Stimulated activated CD8-positive, alpha-beta memory T cell treated with anti-CD3 and anti-CD28 coated beads, Interleukin-15, amount 100 ng/mL, for 4 hours (primary cell): ENCODE data around the gene C1QTNF3.
"Not testable (repeated sequence)": the region's sequence is repeated elsewhere in the genome, so short reads cannot be mapped to it uniquely, and the experiment has no call there.

Source experiments
- DNase-seq, 2 donors: peaks; one replicate each; pipeline ENCODE4 v3.0.0-alpha.2; 2020; ENCODE audit warnings: low read depth in 2 of 2

The C1QTNF3 gene

GRCh38 chr5:34022121-34022705 is 20.8 kb downstream of the C1QTNF3 start:
- no peak for DNase-seq

- no peak for DNase-seq
These were observed 21.7 kb downstream of the C1QTNF3 start for GRCh38 chr5:34021334-34021733.

GRCh38 chr5:34020726-34021125 is 22.3 kb downstream of the C1QTNF3 start:
- DNase-seq: no peak

- DNase-seq: no peak
These were observed 25.8 kb downstream of the C1QTNF3 start for GRCh38 chr5:34017254-34017653.

GRCh38 chr5:34016750-34017149 is 26.3 kb downstream of the C1QTNF3 start:
- DNase-seq: no peak

GRCh38 chr5:34016222-34016621 is 26.8 kb downstream of the C1QTNF3 start:
- DNase-seq: no peak

GRCh38 chr5:34015120-34015822 is 27.7 kb downstream of the C1QTNF3 start:
- DNase-seq: no peak

GRCh38 chr5:34014626-34015025 is 28.4 kb downstream of the C1QTNF3 start:
- no peak for DNase-seq

GRCh38 chr5:34013547-34013946 is 29.5 kb downstream of the C1QTNF3 start:
- no peak for DNase-seq

- no peak for DNase-seq
These were observed 30.2 kb downstream of the C1QTNF3 start for GRCh38 chr5:34012791-34013190.

- DNase-seq: no peak
These were observed 31.5 kb downstream of the C1QTNF3 start for GRCh38 chr5:34011536-34011935.

- DNase-seq: not testable (repeated sequence)
These were observed 32.9 kb downstream of the C1QTNF3 start for GRCh38 chr5:34010146-34010545.

GRCh38 chr5:34009610-34010009 is 33.4 kb downstream of the C1QTNF3 start:
- no peak for DNase-seq

- DNase-seq: no peak
These were observed 34.2 kb downstream of the C1QTNF3 start for GRCh38 chr5:34008802-34009201.

GRCh38 chr5:34007621-34008600 is 35.1 kb downstream of the C1QTNF3 start, which contains the start of gene AMACR:
AMACR (minus strand) TSS chr5:34008050; CDS start chr5:34008019, 31 bp downstream.
- DNase-seq: peak; percentile 80 to 82

GRCh38 chr5:34007201-34007620 is 35.8 kb downstream of the C1QTNF3 start:
- no peak for DNase-seq

- no peak for DNase-seq
These were observed 37.3 kb downstream of the C1QTNF3 start for GRCh38 chr5:34005681-34006080.

GRCh38 chr5:34005211-34005610 is 37.8 kb downstream of the C1QTNF3 start:
- DNase-seq: no peak

- DNase-seq: no peak
These were observed 39.1 kb downstream of the C1QTNF3 start for GRCh38 chr5:34003941-34004340.

GRCh38 chr5:34002629-34003328 is 40.2 kb downstream of the C1QTNF3 start:
- no peak for DNase-seq

GRCh38 chr5:34001241-34001841 is 41.7 kb downstream of the C1QTNF3 start:
- no peak for DNase-seq
